ENCODE data around the gene TOMM5.
A peak's percentile ranks its signal among the peaks of the same experiment; 100 is the strongest.

The TOMM5 gene

GRCh38 chr9:37539634-37540033 lies 52.8 kb downstream of the TOMM5 start:
- no peak for TF ChIP-seq CTCF (conservative IDR thresholded peaks at IDR 0.05)
- peak overlapping the region; percentile 95 for H3K27ac ChIP-seq

All from VCaP (cell line).